DOHH2 (cell line): Measurements from ENCODE around the gene SULT2B1.

ENCODE experiments used
- EZH2phosphoT487 ChIP-seq: fragments of 200-600 bp; sonication (generic); IDR thresholded peaks from 2 replicates; pipeline ENCODE4 v1.6.1; 2017; ENCODE audit warnings: borderline replicate concordance, mild to moderate bottlenecking, antibody characterized with exemption, low read length, moderate library complexity, mixed read lengths
- TF ChIP-seq, protein P1 (sequence below): fragments of 200-600 bp; sonication (generic); IDR thresholded peaks from one replicate; pipeline ENCODE4 v1.5.1; 2014; ENCODE audit warnings: antibody characterized with exemption, mild to moderate bottlenecking, low read depth, low read length; ENCODE audit not compliant: poor library complexity, severe bottlenecking

DNA sequence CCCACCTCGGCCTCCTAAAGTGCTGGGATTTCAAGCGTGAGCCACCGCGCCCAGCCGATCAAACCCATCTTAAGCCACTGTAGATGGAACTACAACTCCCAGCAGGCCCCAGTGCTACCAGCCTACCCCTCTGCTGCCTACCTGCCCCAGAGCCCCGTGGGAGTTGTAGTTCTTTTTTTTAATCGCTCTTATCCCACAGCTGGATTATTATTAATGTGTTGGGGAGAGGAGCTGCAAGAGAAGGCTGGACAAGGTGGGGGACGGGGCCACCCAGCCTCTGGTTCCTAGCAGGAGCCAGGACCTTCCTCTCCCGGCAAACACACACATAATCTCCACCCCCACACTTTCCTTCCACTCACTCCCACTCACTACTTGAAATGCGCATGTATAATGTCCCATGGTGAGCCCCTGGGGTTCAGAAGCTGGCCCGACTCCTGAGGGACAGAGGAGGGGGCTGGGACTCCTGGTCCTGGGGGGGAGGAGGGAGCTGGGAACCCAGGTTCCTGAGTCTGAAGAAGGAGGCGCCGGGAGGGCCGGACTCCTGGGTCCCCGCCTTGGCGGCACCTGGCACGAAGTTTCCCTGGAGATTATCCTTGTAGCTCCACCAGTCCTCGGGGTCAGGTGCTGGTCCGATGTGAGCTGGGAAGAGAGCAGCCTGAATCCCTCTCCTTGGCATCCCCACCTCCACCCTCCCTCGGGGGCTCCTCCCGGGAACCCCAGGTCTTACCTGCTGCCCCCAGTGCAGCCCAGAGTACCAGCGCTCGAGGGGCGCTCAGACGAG, 93.1 kb downstream of the SULT2B1 start:
- TF ChIP-seq, protein P1, sequence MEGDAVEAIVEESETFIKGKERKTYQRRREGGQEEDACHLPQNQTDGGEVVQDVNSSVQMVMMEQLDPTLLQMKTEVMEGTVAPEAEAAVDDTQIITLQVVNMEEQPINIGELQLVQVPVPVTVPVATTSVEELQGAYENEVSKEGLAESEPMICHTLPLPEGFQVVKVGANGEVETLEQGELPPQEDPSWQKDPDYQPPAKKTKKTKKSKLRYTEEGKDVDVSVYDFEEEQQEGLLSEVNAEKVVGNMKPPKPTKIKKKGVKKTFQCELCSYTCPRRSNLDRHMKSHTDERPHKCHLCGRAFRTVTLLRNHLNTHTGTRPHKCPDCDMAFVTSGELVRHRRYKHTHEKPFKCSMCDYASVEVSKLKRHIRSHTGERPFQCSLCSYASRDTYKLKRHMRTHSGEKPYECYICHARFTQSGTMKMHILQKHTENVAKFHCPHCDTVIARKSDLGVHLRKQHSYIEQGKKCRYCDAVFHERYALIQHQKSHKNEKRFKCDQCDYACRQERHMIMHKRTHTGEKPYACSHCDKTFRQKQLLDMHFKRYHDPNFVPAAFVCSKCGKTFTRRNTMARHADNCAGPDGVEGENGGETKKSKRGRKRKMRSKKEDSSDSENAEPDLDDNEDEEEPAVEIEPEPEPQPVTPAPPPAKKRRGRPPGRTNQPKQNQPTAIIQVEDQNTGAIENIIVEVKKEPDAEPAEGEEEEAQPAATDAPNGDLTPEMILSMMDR, result no peak
- TF ChIP-seq EZH2phosphoT487, result no peak
